Pulmonary artery endothelial cell (primary cell): Measurements from ENCODE around the gene ME2. TPM values are rescaled to one million over a fixed set of nuclear protein-coding genes. Genes with fewer than 3 reads are reported as not detected.
"Not testable (repeated sequence)": the region's sequence is repeated elsewhere in the genome, so short reads cannot be mapped to it uniquely, and the experiment has no call there.

Experiments used
- DNase-seq: peaks from one replicate; pipeline ENCODE4 v3.0.0-alpha.2; 2011; ENCODE audit warnings: low read depth, low spot score
- total RNA-seq: library from RNA; depleted of rRNA; stranded (reverse); fragments of >200 nt; gene quantifications from 2 replicates; pipeline ENCODE4 v1.2.3, GENCODE V29; 2014

The ME2 gene
- total RNA-seq, 1 donor from 2014 or later = 62.6 TPM

- not testable (repeated sequence) for DNase-seq
Observed at GRCh38 chr18:50972404-50972803, 93.5 kb downstream of the ME2 start.

DNA sequence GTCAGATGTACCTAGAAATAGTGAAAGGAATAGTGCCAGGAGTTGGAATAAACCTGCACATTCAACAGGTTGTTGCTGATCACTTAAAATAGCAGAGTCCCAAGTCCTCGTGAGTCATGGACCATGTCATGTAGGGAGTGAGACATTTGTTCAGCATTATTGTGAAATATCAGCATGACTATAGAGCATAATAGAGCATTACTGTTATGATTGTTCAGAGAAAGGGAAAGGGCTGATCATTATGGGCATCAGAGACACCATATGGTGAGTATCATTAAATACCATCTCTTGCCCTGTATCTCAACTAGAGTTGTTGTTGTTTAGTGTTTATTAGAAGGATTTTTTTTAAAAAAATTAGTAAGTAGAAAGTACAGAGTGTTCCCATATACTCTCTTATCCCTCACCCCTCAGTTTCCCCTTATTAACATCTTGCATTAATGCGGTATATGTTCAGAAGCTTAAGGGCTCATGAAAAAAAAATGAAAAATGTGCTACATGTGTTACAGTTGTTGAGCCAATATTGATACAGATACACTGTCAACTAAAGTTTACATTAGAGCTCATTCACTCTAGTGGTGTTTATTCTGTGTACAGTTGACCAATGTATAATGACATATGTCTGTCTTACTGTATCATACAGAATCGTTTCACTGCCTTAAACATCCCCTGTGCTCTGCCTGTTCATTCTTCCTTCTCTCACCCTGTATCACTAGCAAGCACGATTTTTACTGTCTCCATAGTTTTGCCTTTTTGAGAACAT is 94.6 kb downstream of the ME2 start:
- no peak for DNase-seq

GRCh38 chr18:50977037-50977760 is 98.3 kb downstream of the ME2 start:
- no peak for DNase-seq

DNA sequence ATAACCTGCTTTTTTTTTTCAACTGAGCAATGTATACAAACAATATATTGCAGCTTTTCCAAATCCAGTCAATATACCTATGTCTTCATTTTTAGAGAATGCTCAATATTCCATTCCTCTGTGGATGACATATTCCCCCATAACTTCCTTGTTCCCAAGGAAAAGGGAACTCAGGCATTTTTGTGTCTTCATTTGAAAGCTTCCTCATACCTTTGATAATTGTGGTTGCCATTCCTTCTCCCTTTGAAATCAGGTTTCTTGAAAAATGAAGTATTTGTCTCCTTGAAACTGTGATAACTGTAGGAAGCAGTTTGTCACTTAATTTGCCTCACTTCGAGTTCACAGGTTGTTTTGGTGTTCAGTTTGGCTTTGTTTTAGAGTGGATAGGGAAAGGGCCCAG is 102.5 kb downstream of the ME2 start:
- no peak for DNase-seq

DNA sequence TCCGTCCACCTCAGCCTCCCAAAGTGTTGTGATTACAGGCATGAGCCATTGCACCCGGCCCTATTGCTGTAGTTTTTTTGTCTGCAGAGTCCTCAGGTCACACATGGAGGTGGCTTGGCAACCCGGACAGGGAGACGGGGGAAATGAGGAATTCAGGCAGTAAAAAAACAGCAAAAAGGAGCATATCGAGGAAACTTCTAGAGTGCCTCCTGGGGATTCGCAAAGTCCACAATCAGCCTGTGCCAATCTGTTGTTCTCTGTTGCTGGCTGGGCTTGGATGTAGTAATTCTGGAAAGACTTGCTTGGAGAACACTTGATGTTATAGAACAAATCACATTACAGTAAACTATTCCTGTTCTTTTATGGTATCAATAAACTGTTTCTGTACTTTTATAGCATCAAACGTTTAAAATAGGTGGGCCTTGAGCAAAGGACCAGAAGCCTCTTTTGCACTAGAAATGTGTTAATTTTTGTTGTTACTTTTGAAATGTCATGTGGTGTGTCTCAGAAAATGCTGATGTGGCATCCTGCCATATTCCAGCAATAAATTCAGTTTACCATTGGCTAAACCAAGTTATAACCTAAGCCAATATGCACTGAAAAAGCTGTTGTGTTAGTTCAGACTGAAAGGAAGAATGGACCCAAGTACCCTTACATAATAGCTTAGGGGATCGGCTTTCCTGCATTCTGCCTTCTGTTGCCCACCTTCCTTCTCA is 103.3 kb downstream of the ME2 start:
- DNase-seq = no peak

- no peak for DNase-seq
Observed at GRCh38 chr18:50982802-50983179, 103.9 kb downstream of the ME2 start.

GRCh38 chr18:50986360-50987087 is 107.6 kb downstream of the ME2 start:
- DNase-seq = no peak

GRCh38 chr18:50987261-50987660 is 108.3 kb downstream of the ME2 start:
- DNase-seq = no peak

- DNase-seq = no peak
Observed at GRCh38 chr18:50989711-50990110, 110.8 kb downstream of the ME2 start.

GRCh38 chr18:50992351-50992762 is 113.4 kb downstream of the ME2 start:
- DNase-seq = no peak

DNA sequence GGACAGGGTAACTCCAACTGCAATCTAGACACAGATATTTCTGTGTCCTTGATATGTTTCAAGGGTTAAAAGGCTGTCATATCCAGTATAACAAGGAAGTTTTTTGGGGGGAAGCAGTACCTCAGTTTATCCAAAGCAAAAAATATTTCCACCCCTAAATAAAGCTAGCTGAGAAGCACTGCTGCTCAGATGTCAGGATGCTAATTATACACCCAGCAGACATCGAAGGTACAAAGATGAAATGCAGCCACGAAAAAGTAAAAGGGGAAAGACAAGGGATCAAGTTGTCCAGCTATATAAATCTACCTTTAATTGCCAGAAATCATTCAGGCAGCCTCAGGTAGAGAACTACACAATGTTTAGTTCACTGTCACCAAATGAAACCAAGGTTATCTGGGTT is 115.1 kb downstream of the ME2 start:
- DNase-seq = no peak

DNA sequence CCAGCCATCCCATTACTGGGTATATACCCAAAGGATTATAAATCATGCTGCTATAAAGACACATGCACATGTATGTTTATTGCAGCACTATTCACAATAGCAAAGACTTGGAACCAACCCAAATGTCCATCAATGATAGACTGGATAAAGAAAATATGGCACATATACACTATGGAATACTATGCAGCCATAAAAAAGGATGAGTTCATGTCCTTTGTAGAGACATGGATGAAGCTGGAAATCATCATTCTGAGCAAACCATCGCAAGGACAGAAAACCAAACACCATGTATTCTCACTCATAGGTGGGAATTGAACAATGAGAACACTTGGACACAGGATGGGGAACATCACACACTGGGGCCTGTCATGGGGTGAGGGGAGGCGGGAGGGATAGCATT is 124.3 kb downstream of the ME2 start:
- not testable (repeated sequence) for DNase-seq

Other genes starting within 250 kb of the ME2 start
- not detected in 2 replicates for gene MRO, start 59.1 kb upstream of the ME2 start, total RNA-seq
- gene ELAC1, start 88.9 kb downstream of the ME2 start, total RNA-seq = 5.7 and 6.5 TPM in 2 replicates
- 80.6 and 123 TPM in 2 replicates for gene SMAD4, start 151.1 kb downstream of the ME2 start, total RNA-seq